ENCODE data around the gene MFAP5.

GRCh38 chr12:8667270-8667669 is 4.6 kb upstream of the MFAP5 start:
- no peak for TF ChIP-seq EP300 (conservative IDR thresholded peaks at IDR 0.05; ENCODE audit: poor library complexity, severe bottlenecking)
- no peak for TF ChIP-seq CTCF (IDR thresholded peaks at IDR 0.05; ENCODE audit: poor library complexity, severe bottlenecking)

Measured in neural cell (in vitro differentiated cells).